CD4-positive, alpha-beta T cell (primary cell): ENCODE measurements around the gene C5orf34. TPM values are rescaled to one million over a fixed set of nuclear protein-coding genes. Genes with fewer than 3 reads are reported as not detected.

Experiments
- ATAC-seq: fragments of 200-7000 bp; cut with Tn5 transposase; one replicate; pipeline ENCODE4 v1.10.0; 2022; ENCODE audit warnings: mild to moderate bottlenecking; ENCODE audit not compliant: poor library complexity
- CTCF ChIA-PET: fragments of 350-600 bp; sonication (Branson Sonifier 250); formaldehyde crosslinking; loops from one replicate; lab custom pipeline; 2021; ENCODE audit warnings: antibody characterized with exemption, inconsistent platforms; lab: Charles Lee
- POLR2A ChIA-PET: fragments of 350-600 bp; sonication (Branson Sonifier 250); formaldehyde crosslinking; loops from one replicate; lab custom pipeline; 2021; ENCODE audit warnings: antibody characterized with exemption, inconsistent platforms; lab: Charles Lee
- DNase-seq, 14 experiments: peaks; one replicate each; pipeline ENCODE4 v3.0.0-alpha.2; 2013 to 2020; ENCODE audit warnings: mixed read lengths in 2 of 14
- H3K27ac ChIP-seq, 2 donors: one replicate each; pipeline versions ENCODE4 v1.5.1 to v1.7.0; 2013; ENCODE audit warnings: low read length in 2 of 2, low read depth in 1 of 2, mild to moderate bottlenecking in 1 of 2
- H3K27me3 ChIP-seq, 2 experiments: 1 replicate in 1 of 2; 2 replicates in 1 of 2; pipeline versions ENCODE4 v1.6.1 to v1.7.0; 2013; ENCODE audit warnings: low read length in 2 of 2, control low read depth in 1 of 2, mild to moderate bottlenecking in 1 of 2, moderate library complexity in 1 of 2; ENCODE audit not compliant: insufficient read depth in 2 of 2, control insufficient read depth in 1 of 2
- H3K36me3 ChIP-seq: one replicate; pipeline ENCODE4 v1.6.1; 2013; ENCODE audit warnings: low read length, control low read depth; ENCODE audit not compliant: insufficient read depth
- H3K4me1 ChIP-seq: one replicate; pipeline ENCODE4 v1.6.1; 2013; ENCODE audit warnings: low read length, control low read depth; ENCODE audit not compliant: insufficient read depth
- H3K4me3 ChIP-seq: one replicate; pipeline ENCODE4 v1.5.1; 2013; ENCODE audit warnings: mild to moderate bottlenecking, low read length, moderate library complexity
- H3K9me3 ChIP-seq, 2 experiments: 1 replicate in 1 of 2; 2 replicates in 1 of 2; pipeline versions ENCODE4 v1.6.1 to v1.7.0; 2013; ENCODE audit warnings: low read length in 2 of 2, mild to moderate bottlenecking in 2 of 2, control low read depth in 1 of 2, moderate library complexity in 1 of 2; ENCODE audit not compliant: control insufficient read depth in 1 of 2, insufficient read depth in 1 of 2
- H3K27ac Mint-ChIP-seq: one replicate; pipeline ENCODE4 v1.8.0; 2020; ENCODE audit warnings: mixed read lengths
- H3K27me3 Mint-ChIP-seq: one replicate; pipeline ENCODE4 v1.8.0; 2021; ENCODE audit warnings: mixed read lengths
- H3K36me3 Mint-ChIP-seq: one replicate; pipeline ENCODE4 v1.8.0; 2021; ENCODE audit warnings: low read depth, mixed read lengths
- H3K4me1 Mint-ChIP-seq: one replicate; pipeline ENCODE4 v1.8.0; 2021; ENCODE audit warnings: low read depth, mixed read lengths
- H3K4me3 Mint-ChIP-seq: one replicate; pipeline ENCODE4 v1.8.0; 2020; ENCODE audit warnings: mild to moderate bottlenecking, mixed read lengths
- H3K9me3 Mint-ChIP-seq: one replicate; pipeline ENCODE4 v1.8.0; 2020; ENCODE audit warnings: mixed read lengths
- CTCF ChIP-seq: fragments of 200-600 bp; IDR thresholded peaks from one replicate; pipeline ENCODE4 v1.8.0; 2022; ENCODE audit warnings: antibody characterized with exemption, mild to moderate bottlenecking
- intact Hi-C, 2 experiments: fragments of 100-400 bp; cut with DNase I in 1 of 2; cut with micrococcal nuclease in 1 of 2; formaldehyde crosslinking; loops; one replicate each; pipeline versions ENCODE4 v1.15.1 to v1.9.0; 2023 to 2025; cut with DNase I, micrococcal nuclease
- total RNA-seq, 174 experiments: library from RNA in 2 of 174; stranded (reverse) in 2 of 174; gene quantifications; one replicate each; pipeline ENCODE4 v1.2.3 and lab custom pipeline; 2021 to 2026

The C5orf34 gene
- total RNA-seq, 2 experiments from 2014 or later: 0.88 to 1.2 TPM

- Histone ChIP-seq H3K27me3 (no peaks in the 10 kb centered on the region), H3K4me1 (no peaks in the 10 kb centered on the region), H3K36me3 (peaks cover 76% of the 10 kb centered on the region), H3K4me3 (no peak overlapping the region), H3K27ac (no peak overlapping the region), H3K9me3 (no peaks in the 10 kb centered on the region)
- no peak for TF ChIP-seq CTCF
- ATAC-seq: no peak
- CTCF ChIA-PET: no interaction called here
- intact Hi-C loops: no loop called here
- Mint-ChIP-seq H3K27ac (no peak overlapping the region), H3K4me1 (peaks cover 17% of the 10 kb centered on the region), H3K27me3 (no peaks in the 10 kb centered on the region), H3K9me3 (no peaks in the 10 kb centered on the region), H3K4me3 (no peak overlapping the region), H3K36me3 (peaks cover 90% of the 10 kb centered on the region)
- POLR2A ChIA-PET: no interaction called here
- no peak for DNase-seq
Observed at GRCh38 chr5:43530648-43531047, 15.7 kb upstream of the C5orf34 start.

- Histone ChIP-seq H3K4me3 (no peak overlapping the region), H3K9me3 (no peaks in the 10 kb centered on the region), H3K36me3 (peaks cover 26% of the 10 kb centered on the region), H3K27ac (no peak overlapping the region), H3K4me1 (no peaks in the 10 kb centered on the region), H3K27me3 (no peaks in the 10 kb centered on the region)
- DNase-seq (no peak), ATAC-seq (no peak)
- Mint-ChIP-seq H3K36me3 (peaks cover 47% of the 10 kb centered on the region), H3K4me1 (no peaks in the 10 kb centered on the region), H3K27me3 (no peaks in the 10 kb centered on the region), H3K27ac (no peak overlapping the region), H3K4me3 (no peak overlapping the region), H3K9me3 (no peaks in the 10 kb centered on the region)
- POLR2A ChIA-PET: interaction anchor here (0.5 to 1.4 kb wide), 4 partner anchors 9 to 39 kb away, joined by 3 to 4 read pairs (median 4); partner anchors contain the start of gene C5orf34
- intact Hi-C loops: no loop called here
- no peak for TF ChIP-seq CTCF
- CTCF ChIA-PET: no interaction called here
Observed at GRCh38 chr5:43523662-43524072, 8.7 kb upstream of the C5orf34 start.

- ChIA-PET POLR2A (no interaction called here), CTCF (no interaction called here)
- Mint-ChIP-seq H3K4me3 (no peak overlapping the region), H3K9me3 (no peaks in the 10 kb centered on the region), H3K36me3 (peaks cover 26% of the 10 kb centered on the region), H3K4me1 (peaks cover 2% of the 10 kb centered on the region), H3K27me3 (no peaks in the 10 kb centered on the region), H3K27ac (no peak overlapping the region)
- Histone ChIP-seq H3K27ac (no peak overlapping the region), H3K4me1 (peaks cover 2% of the 10 kb centered on the region), H3K27me3 (no peaks in the 10 kb centered on the region), H3K4me3 (no peak overlapping the region), H3K9me3 (no peaks in the 10 kb centered on the region), H3K36me3 (peaks cover 10% of the 10 kb centered on the region)
- DNase-seq (no peak), ATAC-seq (no peak)
- intact Hi-C loops: no loop called here
- TF ChIP-seq CTCF: no peak
Observed at GRCh38 chr5:43520615-43521014, 5.7 kb upstream of the C5orf34 start.
